HEK293 (cell line): ENCODE measurements around the gene CNOT6L.

Experiments
- CTCF ChIA-PET: fragments of 350-600 bp; formaldehyde crosslinking; extraction: SDS; loops from one replicate; lab custom pipeline; 2021; ENCODE audit warnings: antibody characterized with exemption; lab: Yijun Ruan, JAX
- POLR2A ChIA-PET: fragments of 300-600 bp; formaldehyde crosslinking; extraction: SDS; loops from one replicate; lab custom pipeline; 2020; ENCODE audit warnings: antibody characterized with exemption, inconsistent platforms; lab: Yijun Ruan, JAX
- H3K27ac ChIP-seq: fragments of 200-500 bp; sonication (Bioruptor generic); 2 replicates; pipeline ENCODE4 v1.5.1; 2014; ENCODE audit warnings: low read depth, low read length, control low read depth, inconsistent platforms; ENCODE audit errors: extremely low read depth
- H3K36me3 ChIP-seq, 2 experiments: fragments of 200-500 bp in 1 of 2; sonication (Bioruptor generic) in 1 of 2; 1 replicate in 1 of 2; 2 replicates in 1 of 2; pipeline ENCODE4 v1.5.1; 2014 to 2017; ENCODE audit warnings: inconsistent platforms in 2 of 2, low read length in 2 of 2; ENCODE audit not compliant: control insufficient read depth in 2 of 2, insufficient read depth in 1 of 2
- H3K4me1 ChIP-seq: fragments of 200-500 bp; sonication (Bioruptor generic); 2 replicates; pipeline ENCODE4 v1.5.1; 2014; ENCODE audit warnings: mild to moderate bottlenecking, low read length, inconsistent platforms; ENCODE audit not compliant: control insufficient read depth, insufficient read depth
- H3K4me3 ChIP-seq: 2 replicates; pipeline ENCODE4 v1.5.1; 2011; ENCODE audit warnings: low read depth, mild to moderate bottlenecking, control low read depth, low read length, moderate library complexity
- H3K9me3 ChIP-seq: fragments of 200-500 bp; sonication (Bioruptor generic); 2 replicates; pipeline ENCODE4 v1.5.1; 2014; ENCODE audit warnings: low read depth, low read length, inconsistent platforms; ENCODE audit not compliant: control insufficient read depth, insufficient read depth
- BCL11A ChIP-seq: fragments of 450-650 bp; formaldehyde crosslinking; IDR thresholded peaks from 2 replicates; pipeline ENCODE4 v1.5.1; 2016; ENCODE audit warnings: low read depth, missing biosample characterization, missing genetic modification characterization
- HOXD13 ChIP-seq: sonication (generic); formaldehyde crosslinking; IDR thresholded peaks from 2 replicates; pipeline ENCODE4 v1.8.0; 2022; ENCODE audit warnings: missing genetic modification reagents, borderline replicate concordance
- INSM2 ChIP-seq: fragments of 450-650 bp; formaldehyde crosslinking; IDR thresholded peaks from 2 replicates; pipeline ENCODE4 v1.5.1; 2016; ENCODE audit warnings: missing biosample characterization, missing genetic modification characterization
- KLF10 ChIP-seq: fragments of 450-650 bp; IDR thresholded peaks from 2 replicates; pipeline ENCODE4 v1.5.1; 2018; ENCODE audit warnings: missing biosample characterization, mild to moderate bottlenecking, missing genetic modification characterization
- OSR2 ChIP-seq: fragments of 450-650 bp; formaldehyde crosslinking; IDR thresholded peaks from 2 replicates; pipeline ENCODE4 v1.5.1; 2016; ENCODE audit warnings: missing biosample characterization, missing genetic modification characterization
- PATZ1 ChIP-seq: fragments of 450-650 bp; formaldehyde crosslinking; IDR thresholded peaks from 2 replicates; pipeline ENCODE4 v1.5.1; 2016; ENCODE audit warnings: missing biosample characterization, missing genetic modification characterization
- SCRT1 ChIP-seq: fragments of 450-650 bp; formaldehyde crosslinking; IDR thresholded peaks from 2 replicates; pipeline ENCODE4 v1.5.1; 2016; ENCODE audit warnings: missing biosample characterization, missing genetic modification characterization, borderline replicate concordance
- SETDB1 ChIP-seq: IDR thresholded peaks from one replicate; pipeline ENCODE4 v1.6.1; 2017; ENCODE audit warnings: mild to moderate bottlenecking, low read length, moderate library complexity, mixed read lengths; ENCODE audit not compliant: insufficient read length
- YY1 ChIP-seq: fragments of 450-650 bp; formaldehyde crosslinking; IDR thresholded peaks from 2 replicates; pipeline ENCODE4 v1.5.1; 2018; ENCODE audit warnings: missing biosample characterization, missing genetic modification characterization
- ZBTB20 ChIP-seq: fragments of 450-650 bp; formaldehyde crosslinking; IDR thresholded peaks from 2 replicates; pipeline ENCODE4 v1.5.1; 2016; ENCODE audit warnings: missing biosample characterization, missing genetic modification characterization
- ZBTB44 ChIP-seq: fragments of 450-650 bp; IDR thresholded peaks from 2 replicates; pipeline ENCODE4 v1.5.1; 2018; ENCODE audit warnings: missing biosample characterization, mild to moderate bottlenecking, missing genetic modification characterization
- ZBTB6 ChIP-seq: fragments of 450-650 bp; formaldehyde crosslinking; IDR thresholded peaks from 2 replicates; pipeline ENCODE4 v1.5.1; 2017; ENCODE audit warnings: missing biosample characterization, missing genetic modification characterization
- ZFP3 ChIP-seq: fragments of 450-650 bp; formaldehyde crosslinking; IDR thresholded peaks from 2 replicates; pipeline ENCODE4 v1.5.1; 2016; ENCODE audit warnings: low read depth, missing biosample characterization, missing genetic modification characterization
- ZIC2 ChIP-seq: fragments of 450-650 bp; formaldehyde crosslinking; IDR thresholded peaks from 2 replicates; pipeline ENCODE4 v1.5.1; 2016; ENCODE audit warnings: missing biosample characterization, missing genetic modification characterization
- ZNF16 ChIP-seq: fragments of 450-650 bp; formaldehyde crosslinking; IDR thresholded peaks from 2 replicates; pipeline ENCODE4 v1.5.1; 2016; ENCODE audit warnings: low read depth, missing biosample characterization, missing genetic modification characterization
- ZNF184 ChIP-seq: fragments of 450-650 bp; IDR thresholded peaks from 2 replicates; pipeline ENCODE4 v1.5.1; 2018; ENCODE audit warnings: missing biosample characterization, mild to moderate bottlenecking, missing genetic modification characterization
- ZNF23 ChIP-seq: fragments of 450-650 bp; formaldehyde crosslinking; IDR thresholded peaks from 2 replicates; pipeline ENCODE4 v1.5.1; 2016; ENCODE audit warnings: missing biosample characterization, missing genetic modification characterization, borderline replicate concordance
- ZNF248 ChIP-seq: fragments of 450-650 bp; formaldehyde crosslinking; IDR thresholded peaks from 2 replicates; pipeline ENCODE4 v1.5.1; 2017; ENCODE audit warnings: missing biosample characterization, missing genetic modification characterization
- ZNF292 ChIP-seq: fragments of 450-650 bp; formaldehyde crosslinking; IDR thresholded peaks from 2 replicates; pipeline ENCODE4 v1.5.1; 2016; ENCODE audit warnings: low read depth, missing biosample characterization, missing genetic modification characterization, borderline replicate concordance
- ZNF366 ChIP-seq: fragments of 450-650 bp; formaldehyde crosslinking; conservative IDR thresholded peaks from 2 replicates; pipeline ENCODE4 v1.5.1; 2016; ENCODE audit warnings: missing biosample characterization, missing genetic modification characterization
- ZNF658 ChIP-seq: fragments of 450-650 bp; formaldehyde crosslinking; IDR thresholded peaks from 2 replicates; pipeline ENCODE4; 2016; ENCODE audit warnings: missing biosample characterization, missing genetic modification characterization
- ZNF660 ChIP-seq: fragments of 450-650 bp; IDR thresholded peaks from 2 replicates; pipeline ENCODE4 v1.5.1; 2018; ENCODE audit warnings: missing biosample characterization, mild to moderate bottlenecking, missing genetic modification characterization
- ZNF843 ChIP-seq: fragments of 450-650 bp; formaldehyde crosslinking; IDR thresholded peaks from 2 replicates; pipeline ENCODE4 v1.5.1; 2016; ENCODE audit warnings: missing biosample characterization, missing genetic modification characterization
- ZSCAN4 ChIP-seq: fragments of 450-650 bp; formaldehyde crosslinking; IDR thresholded peaks from 2 replicates; pipeline ENCODE4 v1.5.1; 2017; ENCODE audit warnings: missing biosample characterization, missing genetic modification characterization
- ZXDB ChIP-seq: fragments of 450-650 bp; formaldehyde crosslinking; IDR thresholded peaks from 2 replicates; pipeline ENCODE4 v1.5.1; 2016; ENCODE audit warnings: missing biosample characterization, missing genetic modification characterization

CNOT6L gene

GRCh38 chr4:77669946-77670590, 149.1 kb downstream of the CNOT6L start:
- CTCF ChIA-PET = interaction anchor here (0.8 kb wide), 1 partner anchor 11 kb away, joined by 3 read pairs; no protein-coding TSS in a partner anchor
- Histone ChIP-seq H3K36me3 (no peaks in the 10 kb centered on the region), H3K4me1 (no peaks in the 10 kb centered on the region)
- POLR2A ChIA-PET = no interaction called here
- no peak for TF ChIP-seq ZFP3
- no peak for TF ChIP-seq ZBTB44 (tag by site-specific recombination)
- TF ChIP-seq BCL11A (tag by site-specific recombination) = no peak
- no peak for TF ChIP-seq SETDB1
- no peak for TF ChIP-seq ZNF16 (tag by site-specific recombination)
- TF ChIP-seq ZSCAN4 (tag by site-specific recombination) = no peak
- TF ChIP-seq ZNF660 = no peak
- no peak for TF ChIP-seq INSM2 (tag by site-specific recombination)
- TF ChIP-seq KLF10 (tag by site-specific recombination) = no peak
- TF ChIP-seq PATZ1 (tag by site-specific recombination) = no peak
- no peak for TF ChIP-seq ZNF23 (tag by site-specific recombination)
- TF ChIP-seq YY1 (tag by site-specific recombination) = no peak
- TF ChIP-seq ZIC2 = no peak
- TF ChIP-seq, all 188 proteins: peak for 0
- Histone ChIP-seq H3K27ac (no peak overlapping the region), H3K4me3 (no peak overlapping the region), H3K9me3 (no peaks in the 10 kb centered on the region)

- H3K27ac ChIP-seq = no peak overlapping the region
- no peaks in the 10 kb centered on the region for H3K36me3 ChIP-seq
- H3K4me3 ChIP-seq = no peak overlapping the region
- H3K4me1 ChIP-seq = no peaks in the 10 kb centered on the region
- ChIA-PET POLR2A (no interaction called here), CTCF (no interaction called here)
- H3K9me3 ChIP-seq = no peaks in the 10 kb centered on the region
- no peak for TF ChIP-seq OSR2 (tag by site-specific recombination)
- no peak for TF ChIP-seq ZNF292 (tag by site-specific recombination)
- no peak for TF ChIP-seq ZXDB (tag by site-specific recombination)
- TF ChIP-seq ZBTB20 (tag by site-specific recombination) = no peak
- no peak for TF ChIP-seq HOXD13 (CRISPR knock-in tag)
- no peak for TF ChIP-seq ZNF248 (tag by site-specific recombination)
- TF ChIP-seq ZNF366 (tag by site-specific recombination) = no peak
- TF ChIP-seq SCRT1 (tag by site-specific recombination) = no peak
- no peak for TF ChIP-seq ZBTB6 (tag by site-specific recombination)
- TF ChIP-seq ZNF184 (tag by site-specific recombination) = no peak
- TF ChIP-seq ZNF843 (tag by site-specific recombination) = no peak
- no peak for TF ChIP-seq PATZ1 (tag by site-specific recombination)
- no peak for TF ChIP-seq ZNF658 (tag by site-specific recombination)
These were observed 153.6 kb downstream of the CNOT6L start for GRCh38 chr4:77665381-77666069.
